ENCODE data around the gene SLC35F3. TPM values are rescaled to one million over a fixed set of nuclear protein-coding genes. Genes with fewer than 3 reads are reported as not detected.

Gene SLC35F3
- total and polyA plus RNA-seq, 9 of the 15 experiments (the other 6 are each of a cell fraction or from before 2014, with no cell fraction given): 0.04 to 0.07 (median 0.04) TPM; not detected in 6

- Histone ChIP-seq H3K27me3 (ENCODE audit: control insufficient read depth in 2 of 2, insufficient read depth in 2 of 2, low read length in 2 of 2) (peaks cover 6% of the 10 kb centered on the region in 2 experiments; a peak in 3 of 5 replicates), H3K9ac (ENCODE audit: insufficient read depth in 1 of 2, low read depth in 2 of 2, low read length in 2 of 2) (no peak overlapping the region), H3K36me3 (ENCODE audit: control insufficient read depth, insufficient read depth, low read length) (no peaks in the 10 kb centered on the region), H4K20me1 (replicated peaks; ENCODE audit: control insufficient read depth, insufficient read depth, low read length) (no peaks in the 10 kb centered on the region), H3K9me3 (replicated peaks; ENCODE audit: control insufficient read depth, insufficient read depth, low read depth, low read length) (no peaks in the 10 kb centered on the region), H3K4me2 (ENCODE audit: insufficient read depth, low read length) (no peak overlapping the region), H3K79me2 (ENCODE audit: control insufficient read depth, insufficient read depth, low read length) (no peaks in the 10 kb centered on the region), H3K27ac (ENCODE audit: extremely low read depth, low read depth, low read length) (no peak overlapping the region), H3K4me3 (no peak overlapping the region), H3K9me1 (ENCODE audit: control insufficient read depth, insufficient read depth, low read length) (no peaks in the 10 kb centered on the region), H2AFZ (ENCODE audit: low read depth, low read length) (no peak overlapping the region), H3K4me1 (replicated peaks in 1 of 2; ENCODE audit: control insufficient read depth in 2 of 2, insufficient read depth in 2 of 2, low read length in 2 of 2) (no peaks in the 10 kb centered on the region)
- ATAC-seq (no peak), FAIRE-seq (no peak), DNase-seq (ENCODE audit: extremely low read depth in 1 of 4, low spot score in 3 of 4) (no peak)
- no TSS peak for BruUV-seq (replicated peaks)
- ChIA-PET POLR2A (no interaction called here), CTCF (ENCODE audit: low intra/inter-chr PET ratio) (no interaction called here)
- no peak for TF ChIP-seq ATF6 (CRISPR knock-in tag; IDR thresholded peaks at IDR 0.05)
- TF ChIP-seq CUX1 (CRISPR knock-in tag; IDR thresholded peaks at IDR 0.05): no peak
- no peak for TF ChIP-seq TRIM28 (IDR thresholded peaks at IDR 0.05)
- no peak for TF ChIP-seq ZBTB26 (CRISPR knock-in tag; IDR thresholded peaks at IDR 0.05)
- no peak for TF ChIP-seq ID3 (CRISPR knock-in tag; IDR thresholded peaks at IDR 0.05)
- TF ChIP-seq ID3 (tag; IDR thresholded peaks at IDR 0.05): no peak
- no peak for TF ChIP-seq KLF6 (CRISPR knock-in tag; IDR thresholded peaks at IDR 0.05; ENCODE audit: borderline replicate concordance)
- no peak for TF ChIP-seq ZNF583 (CRISPR knock-in tag; IDR thresholded peaks at IDR 0.05)
- TF ChIP-seq ZNF124 (CRISPR knock-in tag; IDR thresholded peaks at IDR 0.05): no peak
- intact Hi-C loops (cut with micrococcal nuclease): no loop called here
- in situ Hi-C loops (cut with MboI): no loop called here
Observed at GRCh38 chr1:234004591-234004990, 100.1 kb downstream of the SLC35F3 start.

All from K562 (cell line).